T-helper 9 cell (primary cell): ENCODE results near the gene POM121C.
"Not testable (repeated sequence)": the region's sequence is repeated elsewhere in the genome, so short reads cannot be mapped to it uniquely, and the experiment has no call there.

Experiments
- DNase-seq: peaks from one replicate; pipeline ENCODE4 v3.0.0-alpha.2; 2020
- total RNA-seq, 2 donors: gene quantifications; one replicate each; lab custom pipeline; 2026; lab: John Stamatoyannopoulos, UW

The POM121C gene
- total RNA-seq = 28.3 to 42.2 reads per million in 2 donors

GRCh38 chr7:75485979-75486643 lies at the start of gene POM121C:
Gene POM121C, minus strand, starts transcription at chr7:75486299. Its CDS starts 44,803 bp downstream, at chr7:75441496.
- DNase-seq = peak; percentile 65

- DNase-seq = no peak
These were observed 48.7 kb upstream of the POM121C start for GRCh38 chr7:75534727-75535307.

GRCh38 chr7:75533926-75534325 lies 47.8 kb upstream of the POM121C start:
- no peak for DNase-seq

DNA sequence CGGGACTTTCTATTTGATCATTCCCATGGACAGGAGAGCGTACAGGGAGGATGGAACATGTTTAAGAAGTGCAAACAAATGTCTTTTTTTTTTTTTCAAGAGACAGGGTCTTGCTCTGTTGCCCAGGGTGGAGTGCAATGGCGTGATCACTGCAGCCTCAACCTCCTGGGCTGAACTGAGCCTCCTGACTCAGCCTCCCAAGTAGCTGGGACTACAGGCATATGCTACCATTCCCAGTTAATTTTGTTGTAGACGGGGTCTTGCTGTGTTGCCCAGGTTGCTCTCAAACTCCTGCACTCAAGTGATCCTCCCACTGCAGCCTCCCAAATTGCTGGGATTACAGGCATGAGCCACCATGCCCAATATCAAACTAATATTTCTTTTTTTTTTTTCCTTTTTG lies 46.5 kb upstream of the POM121C start:
- no peak for DNase-seq

DNA sequence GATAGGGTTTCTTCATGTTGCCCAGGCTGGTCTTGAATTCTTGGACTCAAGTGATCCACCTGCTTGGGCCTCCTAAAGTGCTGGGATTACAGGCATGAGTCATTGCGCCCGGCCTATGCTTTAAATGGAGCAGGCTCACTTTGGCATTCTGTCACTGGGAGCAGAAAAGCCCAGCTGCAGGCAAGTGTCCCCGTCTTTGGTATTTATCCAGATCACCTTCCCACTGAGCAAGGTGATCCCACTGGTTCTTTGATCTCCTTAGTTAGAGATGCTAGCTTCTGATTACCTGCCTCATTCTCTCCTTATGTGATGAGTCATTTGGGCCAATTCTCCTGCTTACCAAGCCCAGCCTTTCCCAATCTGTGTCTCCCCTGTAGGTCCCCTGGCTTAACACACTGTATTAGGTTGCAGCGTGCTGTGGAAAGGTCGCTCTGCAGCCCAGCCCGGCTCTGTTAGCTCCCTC lies 45.3 kb upstream of the POM121C start:
- DNase-seq = no peak

DNA sequence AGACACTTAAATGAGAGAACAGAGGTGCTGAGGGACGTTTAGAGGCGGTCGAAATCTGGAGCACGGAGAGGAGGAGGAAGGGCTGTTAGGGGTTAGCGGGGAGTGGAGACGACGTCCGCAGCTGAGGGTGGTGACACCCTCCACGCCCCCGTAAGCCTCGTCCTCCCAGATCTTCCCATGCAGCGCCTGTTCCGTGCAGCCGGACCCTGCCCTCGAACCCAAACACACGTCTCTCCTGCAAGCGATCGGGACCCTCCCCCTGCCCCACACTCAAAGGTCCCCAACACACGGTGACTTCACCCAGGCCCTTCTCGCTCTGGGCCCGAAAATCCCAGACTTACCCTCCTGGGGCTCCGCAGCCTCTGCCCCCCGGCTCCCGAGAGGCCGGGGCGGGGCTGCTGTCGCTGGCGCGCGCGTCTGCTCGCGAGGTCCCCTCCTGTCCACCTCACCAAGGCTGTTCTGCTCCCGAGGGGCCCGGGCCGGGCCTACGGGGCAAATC lies 41.2 kb upstream of the POM121C start:
- DNase-seq = not testable (repeated sequence)

DNA sequence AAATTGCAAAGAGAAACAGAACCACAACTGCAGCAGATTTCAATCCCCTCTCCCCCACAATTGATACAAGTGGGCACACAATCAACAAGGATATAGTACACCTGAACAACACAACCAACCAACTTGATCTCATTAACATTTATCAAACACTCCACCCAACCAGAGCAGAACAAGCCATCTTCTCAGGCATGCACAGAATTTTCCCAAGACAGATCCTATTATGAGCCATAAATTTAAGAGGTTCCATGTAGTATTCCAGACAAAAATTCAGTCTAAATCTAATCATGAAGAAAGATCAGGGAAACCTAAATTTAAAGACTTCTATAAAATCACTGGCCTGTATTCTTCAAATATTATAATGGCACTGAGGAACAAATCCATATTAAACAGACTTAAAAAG lies 35.6 kb upstream of the POM121C start:
- not testable (repeated sequence) for DNase-seq

DNA sequence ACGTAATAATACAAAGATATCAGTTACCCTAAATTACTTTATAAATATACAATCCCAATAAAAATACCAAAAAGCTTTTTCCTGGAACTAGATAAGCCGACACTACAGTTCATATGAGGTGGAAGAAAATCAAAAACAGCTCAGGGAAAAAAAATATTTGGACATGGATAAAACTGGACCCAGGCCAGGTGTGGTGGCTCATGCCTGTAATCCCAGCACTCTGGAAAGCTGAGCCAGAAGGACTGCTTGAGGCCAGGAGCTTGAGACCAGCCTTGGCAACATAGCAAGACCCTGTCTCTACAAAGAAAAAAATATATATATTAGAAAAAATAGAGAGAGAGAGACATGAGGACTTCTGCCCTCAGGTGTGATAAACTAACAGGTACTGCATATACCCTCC lies 32.7 kb upstream of the POM121C start:
- DNase-seq = not testable (repeated sequence)

DNA sequence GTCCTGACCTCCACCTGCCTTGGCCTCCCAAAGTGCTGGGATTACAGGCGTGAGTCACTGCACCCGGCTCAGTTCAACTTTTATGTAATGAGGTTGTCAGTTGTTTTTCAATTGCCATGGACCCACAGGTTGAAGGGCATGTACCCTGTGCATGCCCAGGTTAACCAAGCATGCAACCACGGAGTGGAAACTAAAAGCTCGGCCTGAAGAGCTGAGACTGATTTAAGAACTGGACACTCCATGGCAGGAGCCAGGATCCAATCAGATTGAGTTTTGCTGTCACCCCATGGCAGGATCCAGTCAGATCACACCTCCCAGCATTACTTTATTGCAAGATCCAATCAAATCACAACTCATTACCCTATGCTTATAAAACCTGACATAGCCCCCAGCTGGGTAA lies 22.9 kb upstream of the POM121C start:
- not testable (repeated sequence) for DNase-seq

GRCh38 chr7:75492020-75492419 lies 5.9 kb upstream of the POM121C start, which contains the start of gene SPDYE5:
Gene SPDYE5, plus strand, starts transcription at chr7:75492320. Its CDS starts 1,728 bp downstream, at chr7:75494048.
- not testable (repeated sequence) for DNase-seq

DNA sequence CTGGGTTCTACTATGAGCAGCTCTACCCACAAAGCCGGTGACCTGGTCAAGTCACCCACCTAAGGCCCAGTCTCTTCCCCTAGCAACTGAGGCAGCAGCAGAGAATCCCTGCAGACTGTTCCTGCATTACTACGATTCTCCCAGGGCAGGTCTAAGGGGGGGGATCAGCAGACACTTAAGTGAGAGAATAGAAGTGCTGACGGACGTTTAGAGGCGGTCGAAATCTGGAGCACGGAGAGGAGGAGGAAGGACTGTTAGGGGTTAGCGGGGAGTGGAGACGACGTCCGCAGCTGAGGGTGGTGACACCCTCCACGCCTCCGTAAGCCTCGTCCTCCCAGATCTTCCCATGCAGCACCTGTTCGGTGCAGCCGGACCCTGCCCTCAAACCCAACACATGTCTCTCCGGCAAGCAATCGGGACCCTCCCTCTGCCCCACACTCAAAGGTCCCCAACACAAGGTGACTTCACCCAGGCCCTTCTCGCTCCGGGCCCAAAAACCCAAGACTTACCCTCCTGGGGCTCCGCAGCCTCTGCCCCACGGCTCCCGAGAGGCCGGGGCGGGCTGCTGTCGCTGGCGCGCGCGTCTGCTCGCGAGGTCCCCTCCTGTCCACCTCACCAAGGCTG lies 632 bp downstream of the POM121C start:
- DNase-seq = not testable (repeated sequence)

DNA sequence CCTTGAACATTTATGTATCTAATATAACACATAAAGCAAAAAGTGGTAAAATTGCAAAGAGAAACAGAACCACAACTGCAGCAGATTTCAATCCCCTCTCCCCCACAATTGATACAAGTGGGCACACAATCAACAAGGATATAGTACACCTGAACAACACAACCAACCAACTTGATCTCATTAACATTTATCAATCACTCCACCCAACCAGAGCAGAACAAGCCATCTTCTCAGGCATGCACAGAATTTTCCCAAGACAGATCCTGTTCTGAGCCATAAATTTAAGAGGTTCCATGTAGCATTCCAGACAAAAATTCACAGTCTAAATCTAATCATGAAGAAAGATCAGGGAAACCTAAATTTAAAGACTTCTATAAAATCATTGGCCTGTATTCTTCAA lies 5.8 kb downstream of the POM121C start:
- DNase-seq = not testable (repeated sequence)

GRCh38 chr7:75477457-75477856 lies 8.6 kb downstream of the POM121C start:
- DNase-seq = not testable (repeated sequence)

DNA sequence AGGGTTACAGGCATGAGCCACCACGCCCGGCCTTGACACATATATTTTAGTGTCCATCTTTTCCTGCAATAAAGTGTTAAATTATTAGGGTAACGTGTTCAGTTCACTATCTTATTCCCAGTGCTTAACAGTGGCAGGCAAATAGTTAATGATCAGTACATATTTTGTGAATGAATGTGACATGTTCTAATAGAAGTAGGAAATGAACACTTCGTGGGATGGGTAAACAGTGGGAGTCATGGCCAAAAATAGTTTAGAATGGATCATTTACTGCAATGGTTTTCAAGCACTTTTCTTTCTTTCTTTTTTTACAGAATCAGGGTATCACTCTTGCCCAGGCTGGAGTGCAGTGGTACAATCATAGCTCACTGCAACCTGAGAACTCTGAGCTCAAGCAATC lies 15.9 kb downstream of the POM121C start:
- DNase-seq = not testable (repeated sequence)

GRCh38 chr7:75460541-75460940 lies 25.6 kb downstream of the POM121C start:
- DNase-seq = not testable (repeated sequence)

DNA sequence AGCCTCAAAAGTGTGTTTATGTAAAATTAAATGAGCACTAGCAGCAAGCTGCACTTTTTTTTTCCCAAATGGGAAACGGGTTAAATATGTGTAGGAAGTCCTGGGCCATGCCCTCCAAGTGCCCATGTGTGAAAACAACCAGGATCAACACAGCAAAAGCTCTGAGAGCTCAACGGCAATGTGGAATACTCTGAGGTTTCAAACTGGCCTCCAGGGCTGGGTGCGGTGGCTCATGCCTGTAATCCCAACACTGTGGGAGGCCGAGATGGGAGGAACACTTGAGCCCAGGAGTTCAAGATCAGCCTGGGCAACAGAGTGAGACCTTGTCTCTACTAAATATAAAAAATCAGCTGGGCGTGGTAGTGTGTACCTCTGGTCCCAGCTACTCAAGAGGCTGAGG lies 28.1 kb downstream of the POM121C start:
- not testable (repeated sequence) for DNase-seq

DNA sequence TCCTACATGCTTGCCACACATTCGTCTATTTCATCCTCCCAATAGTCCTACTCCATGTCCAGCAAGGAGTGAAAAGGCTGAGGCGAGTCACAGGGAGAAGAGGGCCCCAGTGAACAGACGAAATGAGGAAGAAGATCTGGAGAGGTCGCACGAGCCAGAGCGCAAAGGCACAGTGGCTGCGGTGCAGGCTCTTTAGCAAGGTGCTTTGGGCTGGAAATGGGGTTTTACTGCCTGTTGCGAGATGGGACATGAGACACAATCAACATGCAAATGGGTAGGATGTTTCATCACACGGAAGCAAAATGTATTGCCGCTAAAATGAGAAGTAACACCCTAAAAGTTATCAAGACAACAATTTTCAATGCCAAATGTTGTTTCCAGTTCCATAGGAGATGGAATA lies 29.7 kb downstream of the POM121C start:
- DNase-seq = not testable (repeated sequence)

- DNase-seq = not testable (repeated sequence)
These were observed 33.6 kb downstream of the POM121C start for GRCh38 chr7:75452494-75452955.

- DNase-seq = not testable (repeated sequence)
These were observed 36.2 kb downstream of the POM121C start for GRCh38 chr7:75449946-75450345.

GRCh38 chr7:75442465-75443111 lies 43.5 kb downstream of the POM121C start:
- DNase-seq = peak; percentile 15

GRCh38 chr7:75442101-75442464 lies 44.0 kb downstream of the POM121C start:
- not testable (repeated sequence) for DNase-seq

- not testable (repeated sequence) for DNase-seq
These were observed 47.1 kb downstream of the POM121C start for GRCh38 chr7:75439000-75439399.

DNA sequence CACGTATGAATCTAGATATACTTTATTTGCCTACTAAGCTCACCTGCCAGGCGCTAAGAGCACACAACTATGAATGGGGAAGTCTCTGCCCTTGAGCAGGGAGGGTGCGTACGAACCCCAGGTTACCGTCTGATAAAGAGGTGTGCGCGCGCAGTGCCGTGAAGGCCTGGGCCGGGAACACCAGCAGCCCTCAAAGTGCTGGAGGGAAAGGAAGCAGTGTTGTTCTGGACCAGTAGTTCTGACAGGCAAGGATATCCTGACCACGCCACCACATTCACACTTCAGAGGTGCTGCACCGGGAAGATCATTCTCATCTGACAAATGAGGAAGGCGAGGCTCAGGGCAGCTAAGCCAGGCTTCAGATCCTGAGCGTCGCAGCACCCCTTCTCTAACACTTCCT lies 62.6 kb downstream of the POM121C start:
- not testable (repeated sequence) for DNase-seq
